Measurements from ENCODE around the gene A3GALT2.

Gene A3GALT2

GRCh38 chr1:33316601-33317000 lies 4.3 kb downstream of the A3GALT2 start:
- H4K20me1 ChIP-seq (ENCODE audit: insufficient read depth, low read length, poor library complexity, severe bottlenecking) = no peaks in the 10 kb centered on the region
- H3F3A ChIP-seq (ENCODE audit: low read depth) = no peaks in the 10 kb centered on the region
- TF ChIP-seq EZH2phosphoT487 (IDR thresholded peaks at IDR 0.05; ENCODE audit: borderline replicate concordance) = no peak
- TF ChIP-seq CTCF (conservative IDR thresholded peaks at IDR 0.05; ENCODE audit: low read length) = no peak
- no peak overlapping the region for H2AFZ ChIP-seq (ENCODE audit: low read length)
- H3K79me2 ChIP-seq (ENCODE audit: insufficient read depth, low read length) = no peaks in the 10 kb centered on the region
- H3K36me3 ChIP-seq (ENCODE audit: insufficient read depth, low read length) = no peaks in the 10 kb centered on the region
- no peaks in the 10 kb centered on the region for H3K9me3 ChIP-seq (ENCODE audit: insufficient read depth, low read depth, low read length)
- no peaks in the 10 kb centered on the region for H3K9me2 ChIP-seq (replicated peaks; ENCODE audit: low read depth, low read length)
- H3K4me3 ChIP-seq (ENCODE audit: low read length, poor library complexity, severe bottlenecking) = no peak overlapping the region
- H3K9ac ChIP-seq (ENCODE audit: low read depth, low read length, poor library complexity, severe bottlenecking) = no peak overlapping the region
- no peaks in the 10 kb centered on the region for H3K4me1 ChIP-seq (ENCODE audit: insufficient read depth, low read length, poor library complexity, severe bottlenecking)
- H3K4me2 ChIP-seq (ENCODE audit: low read depth, low read length, poor library complexity, severe bottlenecking) = no peak overlapping the region
- H3K27me3 ChIP-seq (ENCODE audit: insufficient read depth, low read length, poor library complexity, severe bottlenecking) = no peaks in the 10 kb centered on the region

- Histone ChIP-seq H3K9ac (ENCODE audit: low read depth, low read length, poor library complexity, severe bottlenecking) (no peak overlapping the region), H3K27me3 (ENCODE audit: insufficient read depth, low read length, poor library complexity, severe bottlenecking) (no peaks in the 10 kb centered on the region), H4K20me1 (ENCODE audit: insufficient read depth, low read length, poor library complexity, severe bottlenecking) (no peaks in the 10 kb centered on the region), H3K4me3 (ENCODE audit: low read length, poor library complexity, severe bottlenecking) (no peak overlapping the region), H2AFZ (ENCODE audit: low read length) (no peak overlapping the region), H3F3A (ENCODE audit: low read depth) (no peaks in the 10 kb centered on the region), H3K9me3 (ENCODE audit: insufficient read depth, low read depth, low read length) (no peaks in the 10 kb centered on the region), H3K9me2 (replicated peaks; ENCODE audit: low read depth, low read length) (no peaks in the 10 kb centered on the region), H3K79me2 (ENCODE audit: insufficient read depth, low read length) (no peaks in the 10 kb centered on the region), H3K4me1 (ENCODE audit: insufficient read depth, low read length, poor library complexity, severe bottlenecking) (no peaks in the 10 kb centered on the region), H3K36me3 (ENCODE audit: insufficient read depth, low read length) (no peaks in the 10 kb centered on the region), H3K4me2 (ENCODE audit: low read depth, low read length, poor library complexity, severe bottlenecking) (no peak overlapping the region)
- TF ChIP-seq EZH2phosphoT487 (IDR thresholded peaks at IDR 0.05; ENCODE audit: borderline replicate concordance) = no peak
- no peak for TF ChIP-seq CTCF (conservative IDR thresholded peaks at IDR 0.05; ENCODE audit: low read length)
Measured at GRCh38 chr1:33314416-33314815, 6.5 kb downstream of the A3GALT2 start.

GRCh38 chr1:33312413-33312749 lies 8.5 kb downstream of the A3GALT2 start:
- Histone ChIP-seq H2AFZ (ENCODE audit: low read length) (no peak overlapping the region), H3K79me2 (ENCODE audit: insufficient read depth, low read length) (no peaks in the 10 kb centered on the region), H4K20me1 (ENCODE audit: insufficient read depth, low read length, poor library complexity, severe bottlenecking) (no peaks in the 10 kb centered on the region), H3K36me3 (ENCODE audit: insufficient read depth, low read length) (no peaks in the 10 kb centered on the region), H3K27me3 (ENCODE audit: insufficient read depth, low read length, poor library complexity, severe bottlenecking) (no peaks in the 10 kb centered on the region), H3K4me2 (ENCODE audit: low read depth, low read length, poor library complexity, severe bottlenecking) (no peak overlapping the region), H3K9me3 (ENCODE audit: insufficient read depth, low read depth, low read length) (no peaks in the 10 kb centered on the region), H3K4me3 (ENCODE audit: low read length, poor library complexity, severe bottlenecking) (no peak overlapping the region), H3K4me1 (ENCODE audit: insufficient read depth, low read length, poor library complexity, severe bottlenecking) (no peaks in the 10 kb centered on the region), H3K9ac (ENCODE audit: low read depth, low read length, poor library complexity, severe bottlenecking) (no peak overlapping the region), H3F3A (ENCODE audit: low read depth) (no peaks in the 10 kb centered on the region), H3K9me2 (replicated peaks; ENCODE audit: low read depth, low read length) (no peaks in the 10 kb centered on the region)
- no peak for TF ChIP-seq CTCF (conservative IDR thresholded peaks at IDR 0.05; ENCODE audit: low read length)
- no peak for TF ChIP-seq EZH2phosphoT487 (IDR thresholded peaks at IDR 0.05; ENCODE audit: borderline replicate concordance)
